Measurements from ENCODE around the gene LCNL1.

Gene LCNL1

DNA sequence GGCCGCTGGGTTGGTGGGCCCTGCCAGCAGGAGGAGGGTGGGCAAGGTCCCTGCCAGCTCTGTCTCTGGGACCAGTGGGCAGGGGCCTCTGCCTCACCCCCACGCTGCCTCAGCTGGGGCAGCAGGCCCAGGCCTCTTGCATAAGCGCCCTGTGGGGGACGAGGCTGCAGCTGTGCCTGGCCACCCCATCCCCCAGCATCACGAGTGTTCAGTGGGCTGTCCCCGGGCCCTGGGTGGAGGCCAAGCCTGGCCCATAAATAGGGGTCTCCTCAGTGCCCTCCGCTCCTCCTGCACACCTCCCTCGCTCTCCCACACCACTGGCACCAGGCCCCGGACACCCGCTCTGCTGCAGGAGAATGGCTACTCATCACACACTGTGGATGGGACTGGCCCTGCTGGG is 5.6 kb upstream of the LCNL1 start, which contains the start of gene PTGDS:
PTGDS (plus strand) TSS at position 282 of the 400 bp plus-strand sequence; CDS start at position 357, 75 bp downstream.
- no peak for DNase-seq

DNA sequence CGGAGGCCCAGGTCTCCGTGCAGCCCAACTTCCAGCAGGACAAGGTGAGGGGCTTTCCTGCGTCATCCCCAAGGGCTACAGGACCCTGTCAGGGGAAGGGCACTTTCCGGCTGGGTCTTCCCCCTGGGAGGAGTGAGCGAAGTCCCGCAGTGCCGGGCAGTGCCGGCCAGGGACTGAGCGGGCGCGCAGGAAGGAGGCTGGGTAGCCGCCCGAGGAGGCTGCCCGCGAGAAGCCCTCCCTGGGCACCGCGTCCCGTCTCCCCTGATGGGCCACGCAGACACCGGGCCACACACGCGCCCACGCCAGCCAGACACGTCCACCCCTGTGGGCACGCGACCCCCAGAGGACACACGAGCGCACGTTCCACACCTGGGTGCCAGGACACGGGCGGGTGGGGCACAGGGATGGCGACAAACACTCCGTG is 5.1 kb upstream of the LCNL1 start:
- DNase-seq, result no peak

DNA sequence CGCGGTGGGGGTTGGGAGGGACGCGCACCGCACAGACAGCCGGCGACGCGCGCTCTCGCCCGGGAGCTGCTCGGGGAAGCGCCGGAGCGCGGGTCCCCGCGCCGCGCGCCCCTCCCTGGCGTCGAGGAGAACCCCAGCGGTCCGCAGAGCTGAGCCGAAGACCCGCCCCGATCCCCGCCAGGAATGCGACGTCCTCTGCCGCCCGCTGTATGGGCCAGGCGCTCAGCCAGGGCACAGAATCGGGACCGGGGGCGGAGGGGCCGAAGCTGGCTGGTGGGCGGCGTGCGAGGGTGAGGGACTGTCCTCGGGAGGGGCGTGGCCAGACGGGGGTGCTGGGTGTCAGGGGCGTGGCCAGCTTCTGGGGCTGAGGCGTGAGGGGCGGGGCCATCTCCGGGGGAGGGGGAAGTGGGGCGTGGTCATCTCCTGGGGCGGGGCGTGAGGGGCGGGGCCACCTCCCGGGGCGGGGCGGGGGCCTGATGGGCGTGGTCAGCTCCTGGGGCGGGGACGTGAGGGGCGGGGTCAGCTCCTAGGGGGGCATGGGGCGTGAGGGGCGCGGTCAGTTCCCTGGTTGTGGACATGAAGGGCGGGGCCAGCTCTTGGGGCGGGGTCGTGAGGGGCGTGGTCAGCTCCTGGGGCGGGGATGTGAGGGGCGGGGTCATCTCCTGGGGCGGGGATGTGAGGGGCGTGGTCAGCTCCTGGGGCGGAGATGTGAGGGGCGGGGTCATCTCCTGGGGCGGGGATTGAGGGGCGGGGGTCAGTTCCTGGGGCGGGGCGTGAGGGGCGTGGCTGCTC is 4.5 kb upstream of the LCNL1 start:
- DNase-seq, result peak; percentile 86

DNA sequence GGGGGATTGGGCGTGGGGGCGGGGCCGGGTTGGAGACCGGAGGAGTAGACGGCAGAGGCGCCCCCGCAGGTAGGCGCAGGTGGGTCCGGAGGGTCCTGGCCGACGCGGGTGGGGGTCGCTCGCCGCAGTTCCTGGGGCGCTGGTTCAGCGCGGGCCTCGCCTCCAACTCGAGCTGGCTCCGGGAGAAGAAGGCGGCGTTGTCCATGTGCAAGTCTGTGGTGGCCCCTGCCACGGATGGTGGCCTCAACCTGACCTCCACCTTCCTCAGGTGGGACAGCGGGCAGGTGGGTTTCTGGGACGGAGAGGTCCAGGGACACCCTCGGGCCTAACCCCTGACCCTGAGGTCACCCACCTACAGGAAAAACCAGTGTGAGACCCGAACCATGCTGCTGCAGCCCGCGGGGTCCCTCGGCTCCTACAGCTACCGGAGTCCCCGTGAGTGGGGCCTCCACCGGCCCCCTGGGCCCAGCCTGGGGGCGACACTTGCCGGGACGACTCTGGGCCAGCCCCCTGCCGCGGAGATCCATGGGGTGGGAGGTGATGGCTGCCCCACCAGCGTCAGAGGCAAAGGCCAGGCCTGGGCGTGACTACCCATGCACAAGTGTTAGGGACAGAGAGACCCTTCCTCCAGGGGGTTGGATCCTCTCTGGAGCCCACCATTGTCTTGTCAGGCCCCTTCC is 3.8 kb upstream of the LCNL1 start:
- DNase-seq, result no peak

DNA sequence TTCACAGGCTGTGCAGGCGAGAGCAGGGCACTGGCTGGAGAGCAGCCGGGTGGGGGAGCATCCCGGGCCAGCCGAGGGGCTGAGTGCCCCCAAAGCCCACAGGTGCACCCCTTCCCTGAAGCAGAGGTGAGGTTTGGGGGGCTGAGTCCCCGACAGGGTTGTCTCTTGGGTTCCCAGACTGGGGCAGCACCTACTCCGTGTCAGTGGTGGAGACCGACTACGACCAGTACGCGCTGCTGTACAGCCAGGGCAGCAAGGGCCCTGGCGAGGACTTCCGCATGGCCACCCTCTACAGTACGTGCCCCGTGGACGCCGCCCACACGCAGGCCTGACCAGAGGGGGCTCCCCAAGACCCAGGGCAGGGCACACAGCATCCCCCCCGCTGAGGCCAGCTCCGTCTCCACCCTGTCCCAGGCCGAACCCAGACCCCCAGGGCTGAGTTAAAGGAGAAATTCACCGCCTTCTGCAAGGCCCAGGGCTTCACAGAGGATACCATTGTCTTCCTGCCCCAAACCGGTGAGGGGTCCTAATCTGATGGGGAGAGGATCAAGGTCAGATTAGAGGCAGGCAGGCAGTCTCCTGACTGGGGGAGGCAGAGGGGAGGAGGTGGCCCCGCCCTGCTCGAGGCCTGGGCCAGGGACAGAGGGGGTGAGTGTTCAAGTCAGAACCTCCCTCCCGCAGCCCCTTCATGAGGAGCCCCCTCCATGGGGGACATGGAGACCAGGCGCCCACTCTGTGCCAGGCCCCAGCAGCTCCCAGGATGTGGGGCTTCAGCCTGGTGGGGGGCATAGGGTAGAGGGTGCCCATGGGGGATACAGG is 2.8 kb upstream of the LCNL1 start:
- DNase-seq, result no peak

DNA sequence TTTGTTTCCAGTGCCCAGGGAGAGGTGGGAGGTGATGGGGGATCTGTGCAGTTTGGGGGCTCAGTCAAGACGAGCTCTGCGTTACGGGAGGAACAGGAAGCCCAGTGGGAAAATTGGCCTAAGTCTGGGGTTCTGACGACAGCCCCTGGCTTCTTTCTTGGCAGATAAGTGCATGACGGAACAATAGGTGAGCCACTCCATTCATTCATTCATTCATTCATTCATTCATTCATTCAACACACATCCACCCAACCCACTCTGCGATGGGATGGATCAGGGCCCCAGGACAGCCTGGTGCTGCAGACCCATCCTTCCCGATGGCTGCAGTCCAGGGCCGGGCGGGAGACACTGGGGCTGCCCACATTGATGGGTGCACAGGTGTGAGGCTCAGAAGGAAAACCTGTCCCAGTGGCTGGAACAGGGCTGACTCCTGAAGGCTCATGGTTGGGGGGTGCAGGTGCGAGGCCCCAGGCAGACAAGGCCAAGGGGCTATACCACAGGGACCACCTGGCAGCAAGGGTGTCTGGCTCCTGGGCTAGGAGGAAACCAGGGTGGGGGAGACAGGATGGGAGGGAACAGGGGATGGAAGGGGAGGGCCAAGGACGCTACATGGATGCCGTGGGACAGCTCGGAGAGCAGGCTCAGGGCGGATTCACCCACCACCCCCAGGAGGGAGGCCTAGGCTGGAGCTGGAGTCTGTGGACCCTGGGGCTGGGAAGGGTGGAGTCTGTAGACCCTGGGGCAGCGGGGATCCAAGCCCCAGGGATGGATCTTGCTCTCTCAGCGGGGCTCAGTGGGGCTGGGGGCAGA is 1.9 kb upstream of the LCNL1 start:
- no peak for DNase-seq

DNA sequence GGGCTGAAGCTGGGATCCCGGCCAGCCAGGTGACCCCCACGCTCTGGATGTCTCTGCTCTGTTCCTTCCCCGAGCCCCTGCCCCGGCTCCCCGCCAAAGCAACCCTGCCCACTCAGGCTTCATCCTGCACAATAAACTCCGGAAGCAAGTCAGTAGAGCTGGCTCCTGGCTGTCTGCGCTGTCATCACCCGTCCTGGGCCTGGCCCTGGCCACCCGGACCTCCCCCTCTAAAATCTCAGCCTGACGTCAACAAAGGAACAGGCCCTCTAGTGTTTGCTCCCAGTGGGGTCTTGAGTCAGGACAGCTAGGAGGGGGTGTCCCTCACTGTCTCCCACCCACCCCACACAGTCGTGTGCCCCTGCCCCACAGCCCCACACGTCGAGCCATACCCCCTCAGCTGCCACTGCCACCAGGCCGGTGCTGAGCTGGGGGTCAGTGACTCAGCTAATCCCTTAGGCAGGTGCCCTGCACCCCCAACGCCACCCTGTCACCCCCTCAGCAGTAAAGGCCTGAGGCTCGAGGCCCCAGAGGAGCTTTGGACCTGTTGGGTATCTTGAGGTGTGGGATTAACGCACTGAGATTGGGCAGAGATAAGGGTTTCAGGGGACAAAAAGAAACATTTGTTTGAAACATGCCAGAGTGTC is 1.1 kb upstream of the LCNL1 start:
- DNase-seq, result no peak

DNA sequence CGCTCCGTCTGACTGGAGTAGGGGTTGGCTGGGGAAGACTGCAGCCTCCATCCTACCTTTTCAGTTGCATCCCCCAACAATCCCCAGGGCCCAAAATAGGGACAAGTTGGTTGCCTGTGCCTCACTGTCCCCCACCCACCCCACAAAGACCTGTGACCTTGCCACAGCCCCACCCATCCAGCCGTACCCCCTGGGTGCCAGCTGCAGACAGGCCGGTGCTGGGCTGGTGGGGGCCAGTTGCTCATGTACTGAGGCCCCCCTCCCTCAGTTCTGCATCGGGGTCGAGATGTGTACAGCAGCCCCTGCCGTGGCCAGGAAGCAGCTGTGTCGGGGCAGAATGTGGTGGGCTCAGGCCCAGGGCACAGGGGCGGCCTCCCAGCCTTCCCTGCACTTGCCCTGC is 374 bp downstream of the LCNL1 start:
- no peak for DNase-seq

DNA sequence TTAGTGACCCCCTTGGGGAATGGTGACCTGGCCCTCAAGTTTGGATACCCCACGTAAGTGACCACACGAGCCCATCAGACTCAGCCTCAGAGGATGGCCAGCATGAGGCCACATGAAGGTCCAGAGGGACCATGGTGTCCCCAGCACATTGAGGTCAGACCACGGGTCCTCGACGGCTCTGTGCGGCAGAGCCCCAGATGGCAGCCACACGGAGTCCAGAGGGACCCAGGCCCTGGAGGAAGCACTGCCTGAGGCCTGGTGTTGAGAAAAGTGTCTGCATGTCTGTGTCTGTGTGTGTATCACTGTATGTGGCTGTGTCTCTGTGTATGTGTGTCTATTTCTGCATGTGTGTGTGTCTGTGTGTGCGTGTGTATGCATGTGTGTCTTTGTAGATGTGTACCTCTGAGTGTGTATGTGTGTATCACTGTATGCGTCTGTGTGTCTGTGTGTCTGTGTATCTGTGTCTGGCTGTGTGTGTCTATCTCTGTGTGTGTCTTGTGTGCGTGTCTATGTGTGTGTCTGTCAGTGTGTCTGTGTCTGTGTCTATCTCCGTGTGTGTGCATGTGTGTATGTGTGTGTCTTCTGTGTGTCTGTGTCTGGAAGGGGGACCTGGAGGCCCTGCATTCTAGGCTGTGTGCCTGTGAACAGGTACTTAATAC is 992 bp downstream of the LCNL1 start:
- DNase-seq, result no peak

DNA sequence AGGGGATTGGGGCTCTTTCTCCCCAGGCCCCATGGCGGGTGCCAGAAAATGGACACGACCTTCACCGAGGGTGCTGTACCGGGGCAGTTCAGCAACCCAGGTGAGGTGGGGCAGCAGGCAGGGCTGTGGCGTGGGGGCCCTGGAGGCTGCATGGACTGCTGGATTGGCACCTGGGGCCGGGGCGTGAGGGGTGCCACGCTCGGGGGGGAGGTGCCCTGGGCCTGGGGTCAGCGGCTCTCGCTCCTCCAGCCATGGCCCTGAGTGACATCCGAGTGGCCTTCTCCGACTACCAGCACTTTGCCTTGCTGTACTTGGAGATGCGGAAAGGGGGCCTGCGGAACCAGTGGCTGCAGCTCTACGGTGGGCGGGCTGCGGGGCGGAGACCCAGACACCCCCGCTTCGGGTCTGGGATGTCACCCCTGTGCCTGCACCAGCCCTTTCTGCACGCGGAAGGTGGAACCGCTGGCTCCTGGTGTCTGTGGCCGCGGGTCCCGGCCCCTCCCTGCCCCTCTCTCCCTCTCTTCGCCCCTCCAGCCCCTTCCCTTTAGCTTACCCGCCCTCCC is 1.8 kb downstream of the LCNL1 start:
- DNase-seq, result no peak

DNA sequence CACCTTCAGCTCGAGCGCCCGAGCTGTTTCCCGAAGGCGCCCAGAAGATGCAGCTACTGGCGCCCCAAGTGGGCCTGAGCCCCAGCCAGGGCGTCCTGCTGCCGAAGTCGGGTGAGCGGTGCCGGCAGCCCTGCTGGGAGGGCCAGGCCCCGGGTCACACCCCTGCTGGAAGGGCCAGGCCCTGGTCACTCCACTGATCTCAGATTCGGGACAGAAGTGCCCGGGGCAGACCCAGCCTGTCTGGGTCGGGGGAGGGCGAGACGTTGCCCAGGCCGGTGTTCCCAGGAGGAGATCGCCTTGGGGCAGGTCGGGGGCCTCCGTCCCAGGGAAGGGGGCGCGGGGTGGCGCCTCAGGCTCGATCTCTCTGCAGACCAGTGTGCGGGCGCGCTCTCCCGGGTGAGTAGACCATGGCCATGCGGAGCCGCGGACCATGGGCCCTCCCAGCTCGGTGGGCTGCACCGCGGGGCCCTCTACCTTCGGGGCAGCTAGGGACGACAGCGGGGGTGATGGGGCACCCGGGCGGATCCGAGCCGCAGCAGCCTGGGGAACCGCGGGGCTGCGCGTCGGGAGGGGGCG is 2.3 kb downstream of the LCNL1 start:
- no peak for DNase-seq

DNA sequence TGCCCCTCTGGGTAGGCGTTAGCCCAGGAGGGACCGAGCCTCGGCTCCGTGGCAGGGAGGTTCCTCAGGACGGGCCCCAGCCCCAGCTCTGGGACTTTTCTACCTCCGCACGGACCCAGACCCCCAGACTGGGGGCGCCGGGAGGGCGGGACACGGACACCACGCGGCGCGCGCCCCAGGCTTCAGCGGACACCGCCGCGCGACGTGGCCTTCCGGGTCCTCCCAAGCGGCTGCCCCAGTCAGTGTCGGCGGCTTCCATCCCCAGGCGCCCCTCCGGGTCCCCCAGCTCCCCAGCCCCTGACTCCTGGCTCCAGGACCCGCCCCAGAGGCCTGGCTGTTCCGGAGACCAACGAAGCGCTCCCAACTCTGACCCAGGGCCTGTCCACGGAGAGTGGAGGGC is 3.1 kb downstream of the LCNL1 start:
- DNase-seq, result no peak

DNA sequence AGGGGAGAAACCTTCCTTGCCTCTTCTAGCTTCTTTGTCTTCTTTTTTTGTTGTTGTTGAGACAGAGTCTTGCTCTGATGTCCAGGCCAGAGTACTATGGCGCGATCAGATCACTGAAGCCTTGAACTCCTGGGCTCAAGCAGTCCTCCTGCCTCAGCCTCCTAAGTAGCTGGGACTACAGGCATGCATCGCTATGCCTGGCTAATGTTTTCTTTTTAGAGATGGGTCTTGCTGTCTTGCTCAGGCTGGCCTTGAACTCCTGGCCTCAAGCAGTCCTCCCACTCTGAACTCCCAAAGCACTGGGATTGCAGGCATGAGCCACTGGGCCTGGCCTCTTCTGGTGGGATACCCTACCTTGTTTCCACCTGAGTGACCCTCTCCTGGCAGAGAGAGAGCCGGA is 6.1 kb downstream of the LCNL1 start:
- no peak for DNase-seq

DNA sequence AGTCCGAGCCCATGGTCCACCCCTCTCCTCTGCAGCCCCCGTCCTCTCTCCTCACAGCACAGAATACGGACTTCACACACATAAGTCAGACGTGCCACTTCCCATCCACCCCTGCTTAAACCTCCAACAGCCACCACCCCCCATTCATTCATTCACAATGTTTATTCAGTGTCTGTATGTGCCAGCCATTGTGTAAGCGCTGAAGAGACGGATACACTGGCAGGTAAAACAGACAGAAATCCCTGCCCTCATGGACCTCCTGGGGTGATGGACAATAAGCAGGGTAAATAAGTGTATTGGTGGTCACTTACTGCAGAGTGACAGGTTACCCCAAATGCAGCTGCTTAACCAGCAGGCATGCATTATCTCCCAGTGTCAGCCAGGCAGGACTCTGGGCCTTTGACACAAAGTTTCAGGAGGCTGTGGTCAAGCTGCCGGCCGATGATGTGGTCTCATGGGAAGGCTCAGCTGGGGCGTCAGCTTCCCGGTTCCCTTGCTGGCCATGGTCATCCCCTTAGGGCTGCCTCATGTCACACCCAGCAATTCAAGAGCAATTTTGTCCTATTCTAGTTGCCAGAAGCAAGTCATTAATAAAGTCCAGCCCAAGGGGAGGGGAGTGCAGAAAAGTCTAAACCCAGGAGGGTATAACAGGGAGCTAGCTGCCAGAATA is 7.6 kb downstream of the LCNL1 start:
- no peak for DNase-seq

DNA sequence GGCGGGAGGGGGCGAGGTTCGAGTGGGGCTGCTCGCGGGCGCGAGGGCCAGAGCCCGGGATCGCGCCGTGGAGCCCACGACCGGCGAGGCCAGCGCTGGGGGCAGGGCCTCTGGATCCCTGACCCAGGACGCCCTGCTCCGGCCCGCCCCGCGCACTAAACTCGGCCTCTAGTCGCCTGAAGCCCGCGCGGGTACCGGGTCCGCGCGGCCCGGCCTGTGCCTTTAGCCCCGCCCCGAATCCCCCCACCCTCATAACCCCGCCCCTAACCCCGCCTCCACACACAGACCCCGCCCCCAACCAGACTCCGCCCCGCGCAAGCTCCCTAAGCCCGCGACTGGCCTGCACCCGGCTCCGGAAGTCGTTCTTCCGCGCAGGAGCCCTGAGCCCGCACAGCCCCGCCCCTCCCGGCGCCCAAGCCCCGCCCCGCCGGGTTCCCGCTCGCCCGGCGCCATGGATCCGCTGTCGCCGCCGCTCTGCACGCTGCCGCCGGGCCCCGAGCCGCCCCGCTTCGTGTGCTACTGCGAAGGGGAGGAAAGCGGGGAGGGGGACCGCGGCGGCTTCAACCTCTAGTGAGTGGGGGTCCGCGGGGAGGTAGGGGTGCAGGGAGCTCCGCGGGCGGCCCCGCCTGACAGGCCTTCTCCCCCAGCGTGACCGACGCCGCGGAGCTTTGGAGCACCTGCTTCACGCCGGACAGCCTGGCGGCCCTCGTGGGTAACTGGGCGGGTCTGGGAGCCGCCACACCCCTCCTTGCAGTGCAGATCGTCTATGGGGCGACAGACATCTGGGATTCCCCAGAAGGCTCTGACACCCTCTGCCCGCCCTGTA is 9.4 kb downstream of the LCNL1 start, which contains the start of gene PAXX:
PAXX (plus strand) TSS at position 430 of the 826 bp plus-strand sequence; CDS start at position 452, 22 bp downstream.
- DNase-seq, result peak; percentile 97

DNA sequence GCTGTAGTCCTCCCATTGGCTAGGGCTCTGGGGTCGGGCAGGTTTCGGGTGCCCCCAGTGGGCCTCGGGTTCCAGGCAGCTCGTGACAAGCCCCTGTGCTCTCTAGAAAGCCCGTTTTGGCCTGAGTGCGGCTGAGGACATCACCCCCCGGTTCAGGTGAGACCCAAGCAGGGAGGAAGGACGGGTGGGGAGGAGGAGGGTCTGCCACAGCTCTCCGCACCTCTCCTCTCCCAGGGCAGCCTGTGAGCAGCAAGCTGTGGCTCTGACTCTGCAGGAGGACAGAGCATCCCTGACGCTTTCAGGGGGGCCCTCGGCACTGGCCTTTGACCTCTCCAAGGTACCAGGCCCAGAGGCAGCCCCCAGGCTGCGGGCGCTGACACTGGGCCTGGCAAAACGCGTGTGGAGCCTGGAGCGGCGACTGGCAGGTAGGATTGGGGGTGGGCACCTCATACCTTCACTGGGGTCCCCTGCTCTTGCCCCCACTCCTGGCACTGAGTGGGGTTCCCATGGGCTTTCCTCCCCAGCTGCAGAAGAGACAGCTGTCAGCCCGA is 10.1 kb downstream of the LCNL1 start:
- DNase-seq, result no peak

DNA sequence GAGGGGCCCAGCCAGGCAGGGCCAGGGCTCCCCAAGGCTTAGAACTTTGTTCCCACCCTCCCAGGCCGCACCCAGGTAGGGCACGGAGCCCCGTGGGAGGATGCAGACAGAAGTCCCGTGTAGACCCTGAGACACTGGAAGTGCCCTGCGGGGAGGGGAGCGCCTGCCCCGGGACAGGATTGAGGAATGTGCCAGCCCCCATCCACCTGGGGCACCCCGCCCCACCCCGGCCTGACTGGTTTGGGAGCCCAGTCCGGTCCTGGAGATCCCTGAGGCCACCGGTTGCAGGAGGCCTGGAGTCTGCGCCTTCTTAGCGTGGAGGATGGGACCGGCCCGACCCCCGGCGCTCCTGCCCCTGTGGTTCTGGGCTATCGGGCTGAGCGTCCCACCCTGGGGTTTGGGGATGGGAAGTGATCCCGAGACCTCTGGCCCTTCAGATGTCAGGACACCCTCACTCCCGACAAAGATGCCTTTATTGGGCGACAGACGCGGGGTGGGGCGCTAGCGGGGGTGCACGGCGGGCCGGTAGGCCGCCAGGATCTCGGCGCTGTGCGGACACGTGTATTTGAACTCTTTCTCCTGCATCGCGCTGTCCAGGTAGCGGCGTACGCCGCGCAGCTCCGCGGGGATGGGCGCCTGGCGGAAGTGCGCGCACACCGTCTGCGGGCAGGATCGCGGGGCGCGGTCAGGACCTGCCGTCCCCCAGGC is 11.5 kb downstream of the LCNL1 start:
- DNase-seq, result no peak

DNA sequence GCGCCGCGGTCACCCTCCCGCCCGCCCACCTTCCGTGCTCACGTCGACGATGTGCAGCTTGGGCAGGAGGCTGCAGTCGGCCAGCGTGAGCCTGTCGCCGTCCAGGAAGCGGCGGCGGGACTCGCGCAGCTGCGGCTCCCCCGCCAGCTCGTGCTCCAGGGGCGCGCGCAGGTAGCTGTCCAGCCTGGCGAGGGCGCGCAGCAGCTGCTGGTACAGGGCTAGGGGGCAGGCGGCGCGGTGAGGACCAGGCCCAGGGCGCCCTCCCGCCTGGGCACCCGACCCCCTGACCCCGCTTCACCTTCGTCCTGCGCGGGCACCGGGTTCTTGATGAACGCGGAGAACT is 12.1 kb downstream of the LCNL1 start:
- no peak for DNase-seq
